Vagina (tissue), 2 donors: Measurements from ENCODE around the gene ANKS1B. TPM values are rescaled to one million over a fixed set of nuclear protein-coding genes. Genes with fewer than 3 reads are reported as not detected.

Source experiments
- DNase-seq, 2 donors: peaks; one replicate each; pipeline ENCODE4 v3.0.0-alpha.2; 2017; ENCODE audit errors: extremely low spot score in 2 of 2
- H3K27ac ChIP-seq: fragments of 200-600 bp; sonication (generic); one replicate; pipeline ENCODE4 v1.5.1; 2019
- H3K27me3 ChIP-seq: fragments of 200-600 bp; sonication (generic); one replicate; pipeline ENCODE4 v1.5.1; 2019
- H3K36me3 ChIP-seq, 2 donors: fragments of 200-600 bp; sonication (generic); one replicate each; pipeline ENCODE4 v1.5.1; 2017 to 2019
- H3K4me1 ChIP-seq: fragments of 200-600 bp; sonication (generic); one replicate; pipeline ENCODE4 v1.5.1; 2019
- H3K4me3 ChIP-seq, 2 donors: fragments of 200-600 bp; sonication (generic); 1 replicate in 1 of 2; 2 replicates in 1 of 2; pipeline ENCODE4 v1.5.1; 2016 to 2019
- H3K9me3 ChIP-seq: fragments of 200-600 bp; sonication (generic); one replicate; pipeline ENCODE4 v1.5.1; 2019
- CTCF ChIP-seq, 3 experiments: fragments of 450-650 bp in 2 of 3; fragments of 200-600 bp in 1 of 3; sonication (generic) in 1 of 3; IDR thresholded peaks; one replicate each; pipeline ENCODE4 v1.5.1; 2017 to 2019; ENCODE audit warnings: antibody characterized with exemption in 3 of 3, mild to moderate bottlenecking in 2 of 3, moderate library complexity in 2 of 3
- POLR2A ChIP-seq, 2 donors: fragments of 450-650 bp; IDR thresholded peaks; one replicate each; pipeline ENCODE4 v1.6.1; 2017; ENCODE audit warnings: antibody characterized with exemption in 2 of 2, mild to moderate bottlenecking in 2 of 2, moderate library complexity in 2 of 2
- POLR2AphosphoS5 ChIP-seq, 2 donors: sonication (generic); formaldehyde crosslinking; IDR thresholded peaks; one replicate each; pipeline ENCODE4 v1.9.0; 2017; ENCODE audit warnings: antibody characterized with exemption in 2 of 2, mild to moderate bottlenecking in 2 of 2, low read depth in 1 of 2; ENCODE audit not compliant: insufficient read depth in 1 of 2
- intact Hi-C: fragments of 100-400 bp; cut with DNase I; formaldehyde crosslinking; loops from one replicate; pipeline ENCODE4 v1.15.1; 2023
- total RNA-seq: library from RNA; depleted of rRNA; stranded (reverse); fragments of >200 nt; gene quantifications from one replicate; pipeline ENCODE4 v1.2.3, GENCODE V29; 2016

ANKS1B gene
- total RNA-seq, 1 donor from 2014 or later: 11.5 TPM

DNA sequence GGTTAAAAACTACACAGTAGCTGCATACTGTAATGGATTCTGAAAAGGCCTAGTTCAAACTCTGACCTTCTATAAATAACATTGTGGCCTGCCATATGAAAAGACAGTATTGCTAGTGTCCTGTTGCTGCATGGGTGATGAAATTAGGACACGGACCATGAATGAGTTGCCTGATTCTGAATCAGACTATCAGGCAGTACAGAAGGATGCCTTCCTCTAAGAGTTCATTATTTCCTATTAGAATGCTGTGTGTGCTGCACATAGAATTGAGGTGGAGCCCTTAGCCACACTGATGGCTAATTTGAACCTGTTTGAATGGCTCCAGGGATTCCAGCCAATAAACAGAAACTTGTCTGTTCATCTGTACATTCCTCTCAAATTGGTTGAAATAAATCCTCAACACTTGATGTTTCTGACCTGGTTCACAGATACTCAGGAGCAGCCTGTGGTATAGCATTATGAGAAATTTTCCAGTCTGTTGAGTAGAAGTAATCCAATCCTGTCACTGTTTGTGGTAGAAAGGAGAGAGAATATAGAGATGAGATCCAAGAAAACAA is 856.4 kb downstream of the ANKS1B start:
- no peak for DNase-seq
- H3K27ac ChIP-seq: no peak overlapping the region
- H3K4me3 ChIP-seq: no peak overlapping the region
- no peaks in the 10 kb centered on the region for H3K9me3 ChIP-seq
- H3K4me1 ChIP-seq: no peaks in the 10 kb centered on the region
- intact Hi-C loops: no loop called here
- no peaks in the 10 kb centered on the region for H3K27me3 ChIP-seq
- no peak for TF ChIP-seq POLR2AphosphoS5 (IDR thresholded peaks at IDR 0.05; ENCODE audit: insufficient read depth in 1 of 2, low read depth in 1 of 2)
- no peak for TF ChIP-seq CTCF (IDR thresholded peaks at IDR 0.05)
- TF ChIP-seq POLR2A (IDR thresholded peaks at IDR 0.05): no peak
- no peaks in the 10 kb centered on the region for H3K36me3 ChIP-seq

DNA sequence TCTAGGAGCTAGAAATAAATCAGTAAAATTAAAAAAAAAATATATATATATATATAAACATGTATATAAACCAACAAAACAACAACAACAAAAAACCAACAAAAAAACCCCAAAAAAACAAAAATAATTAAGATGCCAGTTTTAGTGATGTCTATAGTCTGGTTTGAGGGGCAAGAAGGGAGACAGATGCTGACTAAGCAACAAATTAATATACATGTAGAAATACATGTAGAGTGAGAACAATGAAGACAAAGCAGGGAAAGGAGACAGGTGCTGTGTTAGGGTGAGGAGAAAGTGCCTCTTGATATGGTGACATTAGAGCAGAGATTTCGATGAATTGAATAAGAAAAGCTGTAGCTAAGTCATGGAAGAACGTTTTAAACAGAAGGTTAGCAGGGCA is 861.8 kb downstream of the ANKS1B start:
- no peaks in the 10 kb centered on the region for H3K9me3 ChIP-seq

DNA sequence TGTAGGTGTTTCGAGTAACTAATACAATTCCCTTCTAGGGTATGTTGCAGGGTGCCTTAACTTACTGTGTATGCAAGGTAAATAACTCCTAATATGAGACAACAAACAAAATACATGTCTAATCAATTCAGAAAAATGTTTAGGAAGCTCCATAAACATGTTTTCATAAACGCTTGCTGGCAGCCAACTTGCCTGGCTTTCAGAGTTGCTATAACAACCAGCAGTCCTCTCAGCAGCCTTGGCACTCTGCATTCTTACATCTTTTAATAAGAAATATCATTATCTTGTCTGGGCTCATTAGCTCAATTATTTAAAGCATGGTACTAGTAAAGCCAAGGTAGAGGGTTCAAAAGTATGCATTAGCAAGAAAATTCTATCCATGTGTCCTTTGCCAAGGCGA is 862.2 kb downstream of the ANKS1B start:
- intact Hi-C loops: no loop called here
- no peak overlapping the region for H3K27ac ChIP-seq
- TF ChIP-seq CTCF (IDR thresholded peaks at IDR 0.05): no peak
- no peak for TF ChIP-seq POLR2A (IDR thresholded peaks at IDR 0.05)
- TF ChIP-seq POLR2AphosphoS5 (IDR thresholded peaks at IDR 0.05; ENCODE audit: insufficient read depth in 1 of 2, low read depth in 1 of 2): no peak
- no peak overlapping the region for H3K4me3 ChIP-seq
- no peak for DNase-seq
- H3K36me3 ChIP-seq: no peaks in the 10 kb centered on the region
- H3K27me3 ChIP-seq: no peaks in the 10 kb centered on the region
- no peaks in the 10 kb centered on the region for H3K9me3 ChIP-seq
- H3K4me1 ChIP-seq: no peaks in the 10 kb centered on the region

More for the DNA sequence above, 861.8 kb downstream of the ANKS1B start:
- TF ChIP-seq POLR2A (IDR thresholded peaks at IDR 0.05): no peak
- TF ChIP-seq CTCF (IDR thresholded peaks at IDR 0.05): no peak
- TF ChIP-seq POLR2AphosphoS5 (IDR thresholded peaks at IDR 0.05; ENCODE audit: insufficient read depth in 1 of 2, low read depth in 1 of 2): no peak
- intact Hi-C loops: no loop called here
- Histone ChIP-seq H3K4me3 (no peak overlapping the region), H3K4me1 (no peaks in the 10 kb centered on the region), H3K36me3 (no peaks in the 10 kb centered on the region), H3K27me3 (no peaks in the 10 kb centered on the region), H3K27ac (no peak overlapping the region)
- no peak for DNase-seq

- H3K27me3 ChIP-seq: no peaks in the 10 kb centered on the region
- H3K4me3 ChIP-seq: no peak overlapping the region
- no peaks in the 10 kb centered on the region for H3K9me3 ChIP-seq
- H3K27ac ChIP-seq: no peak overlapping the region
- intact Hi-C loops: no loop called here
- H3K36me3 ChIP-seq: no peaks in the 10 kb centered on the region
- no peaks in the 10 kb centered on the region for H3K4me1 ChIP-seq
- no peak for TF ChIP-seq POLR2A (IDR thresholded peaks at IDR 0.05)
- no peak for TF ChIP-seq POLR2AphosphoS5 (IDR thresholded peaks at IDR 0.05; ENCODE audit: insufficient read depth in 1 of 2, low read depth in 1 of 2)
- TF ChIP-seq CTCF (IDR thresholded peaks at IDR 0.05): no peak
- no peak for DNase-seq
Measured at GRCh38 chr12:99121546-99121945, 863.2 kb downstream of the ANKS1B start.

DNA sequence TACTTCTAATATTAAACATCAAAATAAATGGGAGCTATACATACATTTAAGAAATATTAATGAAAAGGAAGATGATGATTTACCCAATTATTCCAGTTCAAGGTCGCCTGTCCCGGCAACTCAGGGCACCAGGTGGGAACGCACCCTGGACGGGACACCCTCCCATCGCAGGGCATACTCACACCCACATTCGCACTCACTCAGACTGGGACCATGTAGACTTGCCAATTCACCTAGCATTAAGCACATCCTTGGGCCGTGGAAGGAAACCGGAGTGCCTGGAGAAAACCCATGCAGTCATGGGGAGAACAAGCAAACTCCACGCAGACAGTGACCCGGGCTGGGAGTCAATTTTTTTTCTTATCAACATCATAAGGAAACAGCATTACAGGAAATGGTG is 864.8 kb downstream of the ANKS1B start:
- Histone ChIP-seq H3K4me1 (no peaks in the 10 kb centered on the region), H3K9me3 (no peaks in the 10 kb centered on the region), H3K36me3 (no peaks in the 10 kb centered on the region), H3K27me3 (no peaks in the 10 kb centered on the region), H3K27ac (no peak overlapping the region), H3K4me3 (no peak overlapping the region)
- TF ChIP-seq POLR2A (IDR thresholded peaks at IDR 0.05) (no peak), POLR2AphosphoS5 (IDR thresholded peaks at IDR 0.05; ENCODE audit: insufficient read depth in 1 of 2, low read depth in 1 of 2) (no peak), CTCF (IDR thresholded peaks at IDR 0.05) (no peak)
- intact Hi-C loops: no loop called here
- no peak for DNase-seq
